SK-N-SH (cell line): ENCODE results near the gene ZNF608. TPM values are rescaled to one million over a fixed set of nuclear protein-coding genes. Genes with fewer than 3 reads are reported as not detected.

ENCODE experiments used
- CTCF ChIA-PET: fragments of 300-600, 350-600 bp; formaldehyde crosslinking; extraction: SDS; loops from one replicate; lab custom pipeline; 2021; lab: Yijun Ruan, JAX
- POLR2A ChIA-PET: fragments of 350-600 bp; sonication (Branson Sonifier 250); formaldehyde crosslinking; extraction: SDS; loops from one replicate; lab custom pipeline; 2020; ENCODE audit warnings: antibody characterized with exemption, inconsistent platforms; lab: Yijun Ruan, JAX
- DNase-seq: peaks from one replicate; pipeline ENCODE4 v3.0.0; 2012
- H2AFZ ChIP-seq: fragments of 200-600 bp; sonication (generic); 2 replicates; pipeline ENCODE4 v1.8.1; 2016; ENCODE audit warnings: antibody characterized with exemption, mild to moderate bottlenecking, low read depth
- H3F3A ChIP-seq: fragments of 200-600 bp; sonication (generic); replicated peaks from 2 replicates; pipeline ENCODE3; 2016; ENCODE audit warnings: antibody characterized with exemption, mild to moderate bottlenecking; ENCODE audit not compliant: insufficient read depth
- H3K27ac ChIP-seq, 2 experiments: fragments of 200-500 bp in 1 of 2; fragments of 200-600 bp in 1 of 2; sonication (Bioruptor generic) in 1 of 2; sonication (generic), shearing (Covaris generic) in 1 of 2; 2 replicates each; pipeline versions ENCODE4 v1.5.1 to v1.6.1; 2014 to 2016; ENCODE audit warnings: low read depth in 2 of 2, inconsistent platforms in 1 of 2, low read length in 1 of 2, mild to moderate bottlenecking in 1 of 2, mixed read lengths in 1 of 2
- H3K27me3 ChIP-seq: fragments of 200-600 bp; sonication (generic), shearing (Covaris generic); 2 replicates; pipeline ENCODE4 v1.6.1; 2016; ENCODE audit warnings: mixed run types; ENCODE audit not compliant: insufficient read depth
- H3K36me3 ChIP-seq, 2 experiments: fragments of 200-500 bp in 1 of 2; fragments of 200-600 bp in 1 of 2; sonication (Bioruptor generic) in 1 of 2; sonication (generic) in 1 of 2; replicated peaks in 1 of 2; 2 replicates each; pipeline versions ENCODE3 to v1.5.1; 2014 to 2016; ENCODE audit warnings: low read length in 1 of 2, mild to moderate bottlenecking in 1 of 2; ENCODE audit not compliant: insufficient read depth in 2 of 2, control insufficient read depth in 1 of 2
- H3K4me1 ChIP-seq, 2 experiments: fragments of 200-500 bp in 1 of 2; fragments of 200-600 bp in 1 of 2; sonication (Bioruptor generic) in 1 of 2; sonication (generic), shearing (Covaris generic) in 1 of 2; 2 replicates each; pipeline versions ENCODE4 v1.5.1 to v1.6.1; 2014 to 2016; ENCODE audit warnings: low read depth in 1 of 2, low read length in 1 of 2, mixed run types in 1 of 2; ENCODE audit not compliant: insufficient read depth in 2 of 2, control insufficient read depth in 1 of 2
- H3K4me2 ChIP-seq: fragments of 200-600 bp; sonication (generic), shearing (Covaris generic); 2 replicates; pipeline ENCODE4 v1.6.1; 2017; ENCODE audit warnings: mixed run types
- H3K4me3 ChIP-seq, 2 experiments: fragments of 200-500 bp in 1 of 2; fragments of 200-600 bp in 1 of 2; sonication (Bioruptor generic) in 1 of 2; sonication (generic), shearing (Covaris generic) in 1 of 2; 2 replicates each; pipeline versions ENCODE4 v1.5.1 to v1.8.1; 2014 to 2016; ENCODE audit warnings: low read depth in 2 of 2, inconsistent platforms in 1 of 2, low read length in 1 of 2, mild to moderate bottlenecking in 1 of 2, mixed read lengths in 1 of 2, moderate library complexity in 1 of 2
- H3K79me2 ChIP-seq: fragments of 200-600 bp; sonication (generic); 2 replicates; pipeline ENCODE4 v1.8.1; 2017; ENCODE audit warnings: mild to moderate bottlenecking; ENCODE audit not compliant: insufficient read depth
- H3K9ac ChIP-seq: fragments of 200-600 bp; sonication (generic); 2 replicates; pipeline ENCODE4 v1.6.1; 2017; ENCODE audit warnings: mixed run types
- H3K9me2 ChIP-seq: fragments of 200-600 bp; sonication (generic); 2 replicates; pipeline ENCODE4 v1.6.1; 2017; ENCODE audit warnings: mixed run types
- H3K9me3 ChIP-seq: fragments of 200-600 bp; sonication (generic); 2 replicates; pipeline ENCODE4 v1.6.1; 2017; ENCODE audit warnings: mixed run types, mild to moderate bottlenecking, moderate library complexity
- H4K20me1 ChIP-seq: fragments of 200-600 bp; sonication (generic); 2 replicates; pipeline ENCODE4 v1.6.1; 2017; ENCODE audit warnings: mild to moderate bottlenecking, mixed run types; ENCODE audit not compliant: insufficient read depth
- CHD2 ChIP-seq: fragments of 150-350 bp; IDR thresholded peaks from 2 replicates; pipeline ENCODE4 v1.6.1; 2018; ENCODE audit warnings: low read length; ENCODE audit not compliant: partially characterized antibody
- ELF1 ChIP-seq: IDR thresholded peaks from 2 replicates; pipeline ENCODE4 v1.4.0; 2012
- EP300 ChIP-seq, 2 experiments: IDR thresholded peaks; 2 replicates each; pipeline versions ENCODE4 v1.4.0 to v1.6.1; 2012; ENCODE audit warnings: borderline replicate concordance in 1 of 2, low read depth in 1 of 2, low read length in 1 of 2
- EZH2phosphoT487 ChIP-seq: fragments of 200-600 bp; sonication (generic); IDR thresholded peaks from 2 replicates; pipeline ENCODE4 v1.6.1; 2017; ENCODE audit warnings: low read depth, mixed run types, mild to moderate bottlenecking, antibody characterized with exemption, moderate library complexity, borderline replicate concordance
- FOXJ3 ChIP-seq: sonication (generic); formaldehyde crosslinking; IDR thresholded peaks from 2 replicates; pipeline ENCODE4 v1.5.1; 2020; ENCODE audit warnings: mild to moderate bottlenecking, missing genetic modification reagents
- GABPA ChIP-seq: IDR thresholded peaks from 2 replicates; pipeline ENCODE4 v1.4.0; 2012; ENCODE audit warnings: low read depth, mild to moderate bottlenecking
- GATA2 ChIP-seq: sonication (generic); formaldehyde crosslinking; IDR thresholded peaks from 2 replicates; pipeline ENCODE4 v1.5.0; 2020; ENCODE audit warnings: mild to moderate bottlenecking, missing genetic modification reagents
- JUND ChIP-seq: IDR thresholded peaks from 2 replicates; pipeline ENCODE4 v1.4.0; 2012
- MAX ChIP-seq: IDR thresholded peaks from 2 replicates; pipeline ENCODE4 v1.4.0; 2012; ENCODE audit warnings: low read depth
- NRF1 ChIP-seq: IDR thresholded peaks from 2 replicates; pipeline ENCODE4 v1.6.1; 2012; ENCODE audit warnings: low read depth, mild to moderate bottlenecking, low read length
- POLR2AphosphoS5 ChIP-seq: IDR thresholded peaks from 2 replicates; pipeline ENCODE4 v1.6.1; 2012; ENCODE audit warnings: low read depth, low read length
- RCOR1 ChIP-seq: fragments of 150-350 bp; IDR thresholded peaks from 2 replicates; pipeline ENCODE4 v1.6.1; 2017; ENCODE audit warnings: antibody characterized with exemption, low read length
- TEAD4 ChIP-seq: IDR thresholded peaks from 2 replicates; pipeline ENCODE4 v1.4.0; 2012; ENCODE audit warnings: mild to moderate bottlenecking, borderline replicate concordance; ENCODE audit not compliant: insufficient read depth
- USF1 ChIP-seq: IDR thresholded peaks from 2 replicates; pipeline ENCODE4 v1.4.0; 2012; ENCODE audit warnings: low read depth, borderline replicate concordance
- YY1 ChIP-seq: IDR thresholded peaks from 2 replicates; pipeline ENCODE4 v1.4.0; 2012; ENCODE audit warnings: low read depth, mild to moderate bottlenecking
- WGBS: methylation state at CpG from one replicate; pipeline ENCODE4 v1.1.6; 2017; ENCODE audit warnings: low lambda C conversion rate; 5-methylcytosine and 5-hydroxymethylcytosine counted together
- polyA plus RNA-seq, 3 experiments: library from polyadenylated mRNA; depleted of rRNA; stranded (reverse); fragments of >200 nt; gene quantifications; 2 replicates each; pipeline ENCODE4 v1.2.3, GENCODE V29; 2012

ZNF608 gene
- polyA plus RNA-seq, 1 of the 3 experiments (the other 2 are of a cell fraction) = 4.9 TPM

- no peak for TF ChIP-seq USF1
- no peak for TF ChIP-seq YY1
- no peak for TF ChIP-seq GABPA
- TF ChIP-seq TEAD4 = no peak
- TF ChIP-seq FOXJ3 (CRISPR knock-in tag) = no peak
- TF ChIP-seq JUND = no peak
- TF ChIP-seq EZH2phosphoT487 = no peak
Measured at GRCh38 chr5:124724357-124725039, 21.9 kb downstream of the ZNF608 start (continued).

GRCh38 chr5:124721229-124721735 is 25.2 kb downstream of the ZNF608 start:
- Histone ChIP-seq H3K27ac (peak overlapping the region in 1 of 2 experiments; percentile 58; a peak in 2 of 4 replicates), H3K9ac (no peak overlapping the region), H3K79me2 (no peaks in the 10 kb centered on the region; the same call in 1 of the 2 replicates), H3K4me2 (no peak overlapping the region), H3F3A (no peaks in the 10 kb centered on the region), H3K9me2 (no peaks in the 10 kb centered on the region), H3K36me3 (no peaks in the 10 kb centered on the region), H3K9me3 (no peaks in the 10 kb centered on the region), H3K27me3 (no peaks in the 10 kb centered on the region), H3K4me1 (peaks cover 3 to 20% of the 10 kb centered on the region in 2 experiments; a peak in 3 of 4 replicates), H2AFZ (no peak overlapping the region), H3K4me3 (no peak overlapping the region), H4K20me1 (no peaks in the 10 kb centered on the region)
- TF ChIP-seq MAX = no peak
- 0 out of 4 replicates have a peak, but pooled peaks of 1 of the 2 experiments have one; percentile 33 for TF ChIP-seq EP300 (IDR thresholded peaks at IDR 0.05; ENCODE audit: borderline replicate concordance in 1 of 2, low read depth in 1 of 2, low read length in 1 of 2)
- TF ChIP-seq RCOR1 = peak; percentile 23; the same call in 1 of the 2 replicates
- TF ChIP-seq GATA2 (CRISPR knock-in tag) = peak; percentile 40; the same call in 1 of the 2 replicates
- ChIA-PET POLR2A (no interaction called here), CTCF (interaction anchor here (0.6 to 1.7 kb wide), 4 partner anchors 11 to 829 kb away, joined by 3 to 6 read pairs (median 4); no protein-coding TSS in a partner anchor)
- WGBS = 86% methylated on average over 8 of the region's 8 CpGs
- DNase-seq = peak; percentile 42

- Histone ChIP-seq H3F3A (no peaks in the 10 kb centered on the region), H2AFZ (no peak overlapping the region), H3K4me2 (no peak overlapping the region), H3K9ac (no peak overlapping the region), H4K20me1 (no peaks in the 10 kb centered on the region), H3K4me3 (no peak overlapping the region), H3K4me1 (peaks cover 3 to 20% of the 10 kb centered on the region in 2 experiments; a peak in 3 of 4 replicates), H3K9me2 (no peaks in the 10 kb centered on the region), H3K79me2 (no peaks in the 10 kb centered on the region; the same call in 1 of the 2 replicates), H3K36me3 (no peaks in the 10 kb centered on the region), H3K9me3 (no peaks in the 10 kb centered on the region), H3K27me3 (no peaks in the 10 kb centered on the region), H3K27ac (peak overlapping the region in 1 of 2 experiments; percentile 58; a peak in 1 of 4 replicates)
- ChIA-PET CTCF (interaction anchor here (0.7 to 1.7 kb wide), 2 partner anchors 14 to 17 kb away, joined by 3 to 5 read pairs; no protein-coding TSS in a partner anchor), POLR2A (no interaction called here)
- 95% methylated on average over 4 of the region's 4 CpGs for WGBS
- no peak for DNase-seq
- TF ChIP-seq NRF1 (no peak), CHD2 (no peak), TEAD4 (no peak), GATA2 (CRISPR knock-in tag) (no peak), ELF1 (no peak), EP300 (IDR thresholded peaks at IDR 0.05; ENCODE audit: borderline replicate concordance in 1 of 2, low read depth in 1 of 2, low read length in 1 of 2) (no peak), USF1 (no peak), MAX (no peak), FOXJ3 (CRISPR knock-in tag) (no peak), POLR2AphosphoS5 (no peak)
Measured at GRCh38 chr5:124720593-124720992, 25.8 kb downstream of the ZNF608 start.
